Activated CD4-positive, alpha-beta memory T cell treated with anti-CD3 and anti-CD28 coated beads for 36 hours (primary cell): Measurements from ENCODE around the gene PDIA6. TPM values are rescaled to one million over a fixed set of nuclear protein-coding genes. Genes with fewer than 3 reads are reported as not detected.

Experiments used
- CTCF ChIA-PET: fragments of 350-600 bp; sonication (Branson Sonifier 250); formaldehyde crosslinking; loops from one replicate; lab custom pipeline; 2021; ENCODE audit warnings: antibody characterized with exemption, inconsistent platforms; lab: Charles Lee
- POLR2A ChIA-PET: fragments of 350-600 bp; sonication (Branson Sonifier 250); formaldehyde crosslinking; loops from one replicate; lab custom pipeline; 2021; ENCODE audit warnings: antibody characterized with exemption; lab: Charles Lee
- DNase-seq: peaks from one replicate; pipeline ENCODE4 v3.0.0-alpha.2; 2020
- H3K27ac Mint-ChIP-seq: one replicate; pipeline ENCODE4 v1.8.0; 2021; ENCODE audit warnings: mixed read lengths
- H3K27me3 Mint-ChIP-seq: one replicate; pipeline ENCODE4 v1.8.0; 2021; ENCODE audit warnings: mixed read lengths
- H3K36me3 Mint-ChIP-seq: one replicate; pipeline ENCODE4 v1.8.0; 2021; ENCODE audit warnings: mixed read lengths
- H3K4me1 Mint-ChIP-seq: one replicate; pipeline ENCODE4 v1.8.0; 2021; ENCODE audit warnings: low read depth, mixed read lengths
- H3K4me3 Mint-ChIP-seq: one replicate; pipeline ENCODE4 v1.8.0; 2021; ENCODE audit warnings: mild to moderate bottlenecking, mixed read lengths
- H3K9me3 Mint-ChIP-seq: one replicate; pipeline ENCODE4 v1.8.0; 2021; ENCODE audit warnings: mixed read lengths
- intact Hi-C: fragments of 100-400 bp; cut with micrococcal nuclease; formaldehyde crosslinking; loops from one replicate; pipeline ENCODE4 v1.15.1; 2023
- total RNA-seq, 2 experiments: library from RNA; stranded (reverse); gene quantifications; one replicate each; pipeline ENCODE4 v1.2.3, GENCODE V29; 2021

The PDIA6 gene
- total RNA-seq, 2 experiments from 2014 or later, result 176 to 181 TPM

DNA sequence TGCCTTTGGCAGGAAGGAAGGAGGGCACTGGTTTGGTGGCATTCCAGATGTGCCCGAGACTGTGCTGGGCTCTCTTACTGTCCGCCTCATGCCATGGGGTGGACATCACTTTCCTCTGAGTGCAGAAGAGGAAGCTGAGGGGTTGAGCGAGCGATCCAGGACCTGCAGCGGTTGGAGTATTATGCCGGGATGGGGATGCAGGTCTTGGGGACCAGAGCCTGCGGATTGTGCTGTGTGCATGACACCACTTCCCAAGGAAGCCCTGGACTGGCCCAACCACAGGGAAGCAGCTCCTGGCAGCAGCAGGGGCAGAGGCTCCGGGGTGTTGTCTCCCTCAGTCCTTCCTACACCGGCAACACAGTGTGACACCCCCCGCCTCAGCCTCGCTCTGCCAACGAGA, 46.7 kb downstream of the PDIA6 start:
- ChIA-PET CTCF (interaction anchor here (0.6 kb wide), 1 partner anchor 37 kb away, joined by 6 read pairs; no protein-coding TSS in a partner anchor), POLR2A (no interaction called here)
- Mint-ChIP-seq H3K27me3 (peaks cover 1% of the 10 kb centered on the region), H3K9me3 (no peaks in the 10 kb centered on the region), H3K4me3 (no peak overlapping the region), H3K4me1 (no peaks in the 10 kb centered on the region), H3K27ac (no peak overlapping the region), H3K36me3 (no peaks in the 10 kb centered on the region)
- DNase-seq, result no peak
- intact Hi-C loops, result no loop called here

- no peak for DNase-seq
- Mint-ChIP-seq H3K4me3 (no peak overlapping the region), H3K27ac (no peak overlapping the region), H3K9me3 (no peaks in the 10 kb centered on the region), H3K36me3 (no peaks in the 10 kb centered on the region), H3K4me1 (no peaks in the 10 kb centered on the region), H3K27me3 (peaks cover 1% of the 10 kb centered on the region)
- ChIA-PET POLR2A (interaction anchor here (0.6 kb wide), 1 partner anchor 986 kb away, joined by 4 read pairs; no protein-coding TSS in a partner anchor), CTCF (no interaction called here)
- intact Hi-C loops, result no loop called here
Measured at GRCh38 chr2:10765461-10765860, 47.1 kb downstream of the PDIA6 start.

GRCh38 chr2:10764896-10765295, 47.7 kb downstream of the PDIA6 start:
- Mint-ChIP-seq H3K27me3 (peaks cover 1% of the 10 kb centered on the region), H3K9me3 (no peaks in the 10 kb centered on the region), H3K36me3 (no peaks in the 10 kb centered on the region), H3K27ac (no peak overlapping the region), H3K4me1 (no peaks in the 10 kb centered on the region), H3K4me3 (no peak overlapping the region)
- DNase-seq, result no peak
- POLR2A ChIA-PET, result interaction anchor here (0.6 kb wide), 1 partner anchor 986 kb away, joined by 4 read pairs; no protein-coding TSS in a partner anchor
- CTCF ChIA-PET, result no interaction called here
- intact Hi-C loops, result no loop called here

DNA sequence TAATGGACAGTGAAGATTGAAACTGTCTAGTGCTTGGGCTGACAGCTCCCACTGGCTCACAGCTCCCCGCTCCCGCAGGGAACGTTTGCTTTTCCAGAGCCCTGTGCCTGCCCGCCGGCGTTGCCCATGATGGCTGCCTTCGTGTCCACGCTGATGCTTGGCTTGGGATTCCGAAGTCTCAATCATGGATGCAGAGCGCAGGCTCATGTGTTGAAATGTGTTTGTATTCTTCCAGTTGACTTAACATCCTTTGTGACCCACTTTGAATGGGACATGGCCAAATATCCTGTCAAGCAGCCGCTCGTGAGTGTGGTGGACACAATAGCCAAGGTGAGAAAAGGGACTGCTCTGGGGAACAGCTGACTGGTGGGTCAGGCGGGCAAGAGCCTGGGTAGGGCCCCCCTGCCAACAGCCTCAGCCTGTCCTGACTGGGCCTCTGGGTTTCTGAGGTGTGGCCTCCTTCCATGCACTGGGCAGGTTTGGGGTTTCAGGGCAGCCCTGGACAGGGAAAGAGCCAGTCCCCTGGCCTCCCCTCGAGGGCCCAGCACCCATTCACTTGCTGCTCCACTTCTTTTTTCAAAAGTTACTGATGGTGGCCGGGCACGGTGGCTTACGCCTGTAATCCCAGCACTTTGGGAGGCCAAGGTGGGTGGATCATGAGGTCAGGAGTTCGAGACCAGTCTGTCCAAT, 48.3 kb downstream of the PDIA6 start:
- Mint-ChIP-seq H3K27ac (no peak overlapping the region), H3K36me3 (no peaks in the 10 kb centered on the region), H3K9me3 (no peaks in the 10 kb centered on the region), H3K27me3 (peaks cover 1% of the 10 kb centered on the region), H3K4me3 (no peak overlapping the region), H3K4me1 (no peaks in the 10 kb centered on the region)
- POLR2A ChIA-PET, result no interaction called here
- CTCF ChIA-PET, result no interaction called here
- intact Hi-C loops, result no loop called here
- DNase-seq, result no peak

- DNase-seq, result no peak
- H3K4me3 Mint-ChIP-seq, result no peak overlapping the region
- H3K9me3 Mint-ChIP-seq, result no peaks in the 10 kb centered on the region
- H3K4me1 Mint-ChIP-seq, result no peaks in the 10 kb centered on the region
- peaks cover 1% of the 10 kb centered on the region for H3K27me3 Mint-ChIP-seq
- CTCF ChIA-PET, result no interaction called here
- POLR2A ChIA-PET, result no interaction called here
- H3K36me3 Mint-ChIP-seq, result no peaks in the 10 kb centered on the region
- no peak overlapping the region for H3K27ac Mint-ChIP-seq
- intact Hi-C loops, result no loop called here
Measured at GRCh38 chr2:10763461-10763800, 49.2 kb downstream of the PDIA6 start.

DNA sequence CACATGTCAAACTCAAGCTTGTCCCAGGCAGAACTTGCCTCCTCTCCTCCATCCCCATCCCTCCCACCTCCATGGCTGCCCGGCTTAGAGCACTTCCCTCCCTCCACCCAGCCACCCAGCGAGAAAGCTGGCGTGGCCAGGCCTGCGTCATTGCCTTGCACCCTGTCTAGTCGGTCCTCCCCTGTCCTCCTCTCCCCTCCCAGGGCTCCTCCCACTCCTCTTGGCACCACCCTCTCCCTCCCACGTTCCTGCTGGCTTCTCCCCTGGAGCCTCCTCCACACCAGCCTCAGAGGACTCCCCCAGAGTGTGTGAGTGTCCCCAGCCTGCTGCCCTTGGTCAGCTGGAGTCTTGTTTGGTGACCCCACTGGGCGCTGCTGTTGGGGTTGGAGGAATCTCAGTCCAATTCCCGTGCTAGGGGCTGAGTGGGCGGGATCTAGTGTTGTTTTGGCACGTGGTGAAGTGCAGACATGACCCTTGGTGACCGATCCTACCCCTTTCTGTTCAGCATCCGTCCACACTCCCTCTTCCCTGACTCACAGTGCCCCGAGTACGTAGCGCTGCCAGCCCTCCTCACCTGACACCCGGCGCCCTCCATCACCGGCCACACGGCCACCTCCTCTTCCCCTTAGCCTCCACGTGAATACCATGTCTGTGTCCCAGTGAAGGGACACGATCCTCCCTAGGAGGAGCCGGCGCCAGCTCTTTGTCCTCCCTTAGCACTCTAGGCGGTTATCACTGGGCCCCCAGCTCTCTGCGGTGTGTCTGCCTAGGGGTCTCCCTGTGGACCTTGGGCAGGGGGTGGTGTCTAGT, 49.7 kb downstream of the PDIA6 start:
- Mint-ChIP-seq H3K27me3 (peaks cover 1% of the 10 kb centered on the region), H3K4me1 (no peaks in the 10 kb centered on the region), H3K4me3 (no peak overlapping the region), H3K27ac (no peak overlapping the region), H3K9me3 (no peaks in the 10 kb centered on the region), H3K36me3 (no peaks in the 10 kb centered on the region)
- no peak for DNase-seq
- CTCF ChIA-PET, result no interaction called here
- intact Hi-C loops, result no loop called here
- POLR2A ChIA-PET, result no interaction called here

DNA sequence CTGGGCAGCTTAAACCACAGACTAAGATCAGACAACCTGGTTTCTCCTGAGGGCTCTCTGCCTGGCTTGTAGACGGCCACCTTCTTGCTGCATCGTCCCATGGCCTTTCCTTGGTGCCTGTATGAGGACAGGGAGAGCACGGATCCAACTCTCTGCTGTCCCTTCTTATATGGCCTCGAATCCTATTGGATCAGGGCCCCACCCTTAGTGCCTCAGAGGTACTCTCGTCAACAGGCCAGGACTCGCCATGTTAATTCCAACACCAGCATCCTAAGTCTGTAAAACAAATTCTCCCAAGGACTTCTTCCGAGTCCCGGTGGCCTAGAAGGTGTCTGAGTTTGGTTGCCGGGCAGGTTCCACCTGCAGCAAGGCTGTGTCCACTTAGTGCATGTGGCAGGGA, 51.0 kb downstream of the PDIA6 start:
- POLR2A ChIA-PET, result no interaction called here
- Mint-ChIP-seq H3K9me3 (no peaks in the 10 kb centered on the region), H3K4me1 (no peaks in the 10 kb centered on the region), H3K27ac (no peak overlapping the region), H3K27me3 (peaks cover 1% of the 10 kb centered on the region), H3K36me3 (no peaks in the 10 kb centered on the region), H3K4me3 (no peak overlapping the region)
- DNase-seq, result no peak
- intact Hi-C loops, result no loop called here
- CTCF ChIA-PET, result interaction anchor here (0.6 kb wide), 1 partner anchor 676 kb away, joined by 4 read pairs; no protein-coding TSS in a partner anchor

DNA sequence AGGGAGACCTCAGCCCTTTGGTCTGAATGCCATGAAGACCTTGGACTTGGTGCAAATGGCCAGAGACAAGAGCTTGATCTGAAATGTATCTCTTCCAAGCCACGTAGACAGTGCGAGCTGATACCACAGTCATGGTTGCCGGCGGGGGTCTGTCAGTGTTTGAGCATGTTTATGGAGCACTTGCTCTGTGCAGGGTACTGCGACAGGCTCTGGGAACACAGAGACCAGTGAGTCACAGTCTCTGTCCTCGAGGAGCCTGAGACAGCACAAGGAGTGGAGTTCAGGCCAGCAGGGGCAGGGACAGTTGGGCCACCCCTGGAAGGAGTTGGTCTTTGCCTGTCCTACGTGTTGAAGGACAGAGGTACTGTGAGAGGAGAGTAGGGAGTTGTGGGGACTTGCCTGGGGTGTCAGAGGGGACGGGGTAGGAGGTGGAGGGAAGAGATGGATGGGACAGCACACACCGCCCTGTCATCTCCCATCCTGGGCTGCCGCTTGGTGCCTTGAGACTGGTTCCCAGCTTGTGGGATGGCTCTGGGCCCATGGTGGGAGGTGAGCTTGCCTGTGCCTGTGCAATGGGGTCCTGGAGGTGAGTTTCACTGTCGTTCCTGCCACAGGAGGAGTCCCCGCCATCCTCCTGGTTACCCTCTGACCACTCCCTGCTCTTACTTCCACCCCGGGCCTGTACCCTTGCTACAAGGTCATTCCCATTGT, 51.6 kb downstream of the PDIA6 start:
- H3K4me3 Mint-ChIP-seq, result no peak overlapping the region
- peaks cover 1% of the 10 kb centered on the region for H3K27me3 Mint-ChIP-seq
- ChIA-PET CTCF (no interaction called here), POLR2A (no interaction called here)
- H3K9me3 Mint-ChIP-seq, result no peaks in the 10 kb centered on the region
- no peak for DNase-seq
- H3K36me3 Mint-ChIP-seq, result no peaks in the 10 kb centered on the region
- H3K27ac Mint-ChIP-seq, result no peak overlapping the region
- no peaks in the 10 kb centered on the region for H3K4me1 Mint-ChIP-seq
- intact Hi-C loops, result no loop called here

- Mint-ChIP-seq H3K4me3 (no peak overlapping the region), H3K36me3 (no peaks in the 10 kb centered on the region), H3K4me1 (no peaks in the 10 kb centered on the region), H3K27ac (no peak overlapping the region), H3K27me3 (peaks cover 1% of the 10 kb centered on the region), H3K9me3 (no peaks in the 10 kb centered on the region)
- CTCF ChIA-PET, result no interaction called here
- no peak for DNase-seq
- intact Hi-C loops, result no loop called here
- POLR2A ChIA-PET, result no interaction called here
Measured at GRCh38 chr2:10759151-10759714, 53.4 kb downstream of the PDIA6 start.

DNA sequence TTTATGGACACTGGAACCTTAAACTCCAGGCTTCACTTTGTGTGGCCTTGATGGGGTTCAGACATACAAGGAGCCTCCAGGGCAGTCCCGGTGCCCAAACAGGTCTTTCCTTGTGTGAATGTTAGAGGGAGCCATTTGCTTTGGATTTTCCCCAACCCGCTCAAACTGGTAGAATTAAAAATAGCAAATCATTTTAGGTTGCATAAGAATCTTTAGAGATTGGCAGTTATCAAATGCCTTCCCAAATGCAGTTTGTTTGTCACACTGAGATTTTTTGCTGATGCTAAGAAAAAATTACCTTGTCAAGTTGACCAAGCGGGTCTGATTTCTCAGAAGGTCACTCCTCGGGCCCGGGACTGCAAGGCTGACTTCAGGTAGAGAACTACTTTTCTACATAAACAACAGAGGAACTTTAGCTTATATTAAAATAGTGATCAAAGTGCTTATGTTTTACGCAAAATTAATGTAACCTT, 54.7 kb downstream of the PDIA6 start:
- ChIA-PET CTCF (interaction anchor here (0.6 kb wide), 1 partner anchor 1619 kb away, joined by 3 read pairs; no protein-coding TSS in a partner anchor), POLR2A (interaction anchor here (0.5 kb wide), 1 partner anchor 23 kb away, joined by 3 read pairs; no protein-coding TSS in a partner anchor)
- Mint-ChIP-seq H3K4me1 (no peaks in the 10 kb centered on the region), H3K9me3 (no peaks in the 10 kb centered on the region), H3K36me3 (no peaks in the 10 kb centered on the region), H3K27ac (no peak overlapping the region), H3K27me3 (no peaks in the 10 kb centered on the region), H3K4me3 (no peak overlapping the region)
- intact Hi-C loops, result no loop called here
- DNase-seq, result no peak

GRCh38 chr2:10755621-10756020, 57.0 kb downstream of the PDIA6 start:
- no peaks in the 10 kb centered on the region for H3K9me3 Mint-ChIP-seq
- intact Hi-C loops, result no loop called here
- H3K27ac Mint-ChIP-seq, result no peak overlapping the region
- no peaks in the 10 kb centered on the region for H3K36me3 Mint-ChIP-seq
- ChIA-PET POLR2A (no interaction called here), CTCF (interaction anchor here (0.6 kb wide), 1 partner anchor 32 kb away, joined by 3 read pairs; no protein-coding TSS in a partner anchor)
- no peaks in the 10 kb centered on the region for H3K4me1 Mint-ChIP-seq
- DNase-seq, result no peak
- H3K27me3 Mint-ChIP-seq, result no peaks in the 10 kb centered on the region
- H3K4me3 Mint-ChIP-seq, result no peak overlapping the region

- no peak overlapping the region for H3K27ac Mint-ChIP-seq
- POLR2A ChIA-PET, result no interaction called here
Measured at GRCh38 chr2:10753876-10754275, 58.7 kb downstream of the PDIA6 start.

More at GRCh38 chr2:10753876-10754275, 58.7 kb downstream of the PDIA6 start:
- intact Hi-C loops, result no loop called here
- no peaks in the 10 kb centered on the region for H3K36me3 Mint-ChIP-seq
- no peak for DNase-seq
- H3K4me3 Mint-ChIP-seq, result no peak overlapping the region
- no peaks in the 10 kb centered on the region for H3K9me3 Mint-ChIP-seq
- no peaks in the 10 kb centered on the region for H3K4me1 Mint-ChIP-seq
- H3K27me3 Mint-ChIP-seq, result no peaks in the 10 kb centered on the region
- CTCF ChIA-PET, result no interaction called here
